Thoracic aorta (tissue), 2 donors: ENCODE results near the gene ASB12. TPM values are rescaled to one million over a fixed set of nuclear protein-coding genes. Genes with fewer than 3 reads are reported as not detected.

ENCODE experiments used
- ATAC-seq: fragments of 150-250 bp; one replicate; pipeline ENCODE4 v1.8.0; 2017; ENCODE audit warnings: low read depth; ENCODE audit not compliant: insufficient number of reproducible peaks, low FRiP score
- DNase-seq: peaks from one replicate; pipeline ENCODE4 v3.0.0-alpha.2; 2020; ENCODE audit warnings: low spot score
- H3K27ac ChIP-seq, 2 donors: fragments of 200-600 bp; sonication (generic); 1 replicate in 1 of 2; 2 replicates in 1 of 2; pipeline ENCODE4 v1.5.1; 2016; ENCODE audit warnings: mild to moderate bottlenecking in 2 of 2, moderate library complexity in 2 of 2
- H3K27me3 ChIP-seq: fragments of 200-600 bp; sonication (generic); replicated peaks from 2 replicates; pipeline ENCODE4 v1.6.0; 2016; ENCODE audit warnings: mild to moderate bottlenecking; ENCODE audit not compliant: insufficient read depth
- H3K36me3 ChIP-seq: fragments of 200-600 bp; sonication (generic); one replicate; pipeline ENCODE4 v1.5.1; 2016
- H3K4me1 ChIP-seq, 2 donors: fragments of 200-600 bp; sonication (generic); 1 replicate in 1 of 2; 2 replicates in 1 of 2; pipeline versions ENCODE4 v1.5.1 to v1.6.0; 2016; ENCODE audit warnings: low read depth in 2 of 2, mild to moderate bottlenecking in 1 of 2; ENCODE audit not compliant: control insufficient read depth in 1 of 2
- H3K4me3 ChIP-seq: fragments of 200-600 bp; sonication (generic); 2 replicates; pipeline ENCODE4 v1.5.1; 2016; ENCODE audit warnings: mild to moderate bottlenecking
- H3K9me3 ChIP-seq: fragments of 200-600 bp; sonication (generic); 2 replicates; pipeline ENCODE4 v1.5.1; 2016
- total RNA-seq, 2 donors: library from RNA; depleted of rRNA; stranded (reverse); fragments of >200 nt; gene quantifications; one replicate each; pipeline versions ENCODE4 v1.1.0 to v1.2.3, GENCODE V29; 2016
- TF ChIP-seq, protein P1 (sequence below): fragments of 200-600 bp; sonication (generic); IDR thresholded peaks from one replicate; pipeline ENCODE4 v1.5.1; 2019; ENCODE audit warnings: antibody characterized with exemption

The ASB12 gene
- total RNA-seq, 2 donors from 2014 or later: not detected

DNA sequence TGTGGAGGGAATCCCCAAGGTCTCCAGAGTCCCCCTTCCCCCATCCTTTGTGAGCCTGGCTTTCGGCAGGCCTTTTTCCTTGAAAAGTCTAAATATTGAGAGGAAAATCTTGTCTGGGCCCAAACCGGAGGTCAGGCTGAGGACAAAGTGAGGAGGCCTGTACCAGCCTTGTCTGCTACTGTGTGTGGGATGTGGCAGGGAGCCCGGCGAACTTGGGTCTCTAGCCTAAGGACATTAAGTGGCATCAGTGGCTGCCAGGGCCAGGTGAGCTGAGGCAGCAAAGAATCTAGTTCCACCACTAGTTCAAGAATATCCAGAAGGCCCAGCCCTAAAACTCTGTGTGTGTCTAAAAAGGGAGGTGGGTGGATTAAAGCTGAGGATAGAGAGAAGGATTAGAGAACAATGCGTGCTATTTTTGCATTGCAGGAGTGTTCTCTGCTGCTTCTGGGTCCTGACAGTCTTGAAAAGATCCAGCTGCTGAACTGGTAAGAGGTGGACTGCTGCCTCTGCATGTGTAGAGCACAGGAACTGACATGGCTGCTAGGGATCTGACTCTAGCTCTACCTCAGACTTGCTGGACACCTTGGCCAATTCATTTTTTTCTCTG lies 23.7 kb downstream of the ASB12 start:
- ATAC-seq (no peak), DNase-seq (no peak)
- peak overlapping the region; percentile 88 for H3K4me3 ChIP-seq
- peak overlapping the region; percentile 80 to 94 for H3K27ac ChIP-seq
- no peaks in the 10 kb centered on the region for H3K36me3 ChIP-seq
- TF ChIP-seq, protein P1, sequence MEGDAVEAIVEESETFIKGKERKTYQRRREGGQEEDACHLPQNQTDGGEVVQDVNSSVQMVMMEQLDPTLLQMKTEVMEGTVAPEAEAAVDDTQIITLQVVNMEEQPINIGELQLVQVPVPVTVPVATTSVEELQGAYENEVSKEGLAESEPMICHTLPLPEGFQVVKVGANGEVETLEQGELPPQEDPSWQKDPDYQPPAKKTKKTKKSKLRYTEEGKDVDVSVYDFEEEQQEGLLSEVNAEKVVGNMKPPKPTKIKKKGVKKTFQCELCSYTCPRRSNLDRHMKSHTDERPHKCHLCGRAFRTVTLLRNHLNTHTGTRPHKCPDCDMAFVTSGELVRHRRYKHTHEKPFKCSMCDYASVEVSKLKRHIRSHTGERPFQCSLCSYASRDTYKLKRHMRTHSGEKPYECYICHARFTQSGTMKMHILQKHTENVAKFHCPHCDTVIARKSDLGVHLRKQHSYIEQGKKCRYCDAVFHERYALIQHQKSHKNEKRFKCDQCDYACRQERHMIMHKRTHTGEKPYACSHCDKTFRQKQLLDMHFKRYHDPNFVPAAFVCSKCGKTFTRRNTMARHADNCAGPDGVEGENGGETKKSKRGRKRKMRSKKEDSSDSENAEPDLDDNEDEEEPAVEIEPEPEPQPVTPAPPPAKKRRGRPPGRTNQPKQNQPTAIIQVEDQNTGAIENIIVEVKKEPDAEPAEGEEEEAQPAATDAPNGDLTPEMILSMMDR: no peak
- H3K9me3 ChIP-seq: no peaks in the 10 kb centered on the region
- H3K27me3 ChIP-seq: no peaks in the 10 kb centered on the region
- H3K4me1 ChIP-seq: peaks cover 7 to 40% of the 10 kb centered on the region in 2 donors

DNA sequence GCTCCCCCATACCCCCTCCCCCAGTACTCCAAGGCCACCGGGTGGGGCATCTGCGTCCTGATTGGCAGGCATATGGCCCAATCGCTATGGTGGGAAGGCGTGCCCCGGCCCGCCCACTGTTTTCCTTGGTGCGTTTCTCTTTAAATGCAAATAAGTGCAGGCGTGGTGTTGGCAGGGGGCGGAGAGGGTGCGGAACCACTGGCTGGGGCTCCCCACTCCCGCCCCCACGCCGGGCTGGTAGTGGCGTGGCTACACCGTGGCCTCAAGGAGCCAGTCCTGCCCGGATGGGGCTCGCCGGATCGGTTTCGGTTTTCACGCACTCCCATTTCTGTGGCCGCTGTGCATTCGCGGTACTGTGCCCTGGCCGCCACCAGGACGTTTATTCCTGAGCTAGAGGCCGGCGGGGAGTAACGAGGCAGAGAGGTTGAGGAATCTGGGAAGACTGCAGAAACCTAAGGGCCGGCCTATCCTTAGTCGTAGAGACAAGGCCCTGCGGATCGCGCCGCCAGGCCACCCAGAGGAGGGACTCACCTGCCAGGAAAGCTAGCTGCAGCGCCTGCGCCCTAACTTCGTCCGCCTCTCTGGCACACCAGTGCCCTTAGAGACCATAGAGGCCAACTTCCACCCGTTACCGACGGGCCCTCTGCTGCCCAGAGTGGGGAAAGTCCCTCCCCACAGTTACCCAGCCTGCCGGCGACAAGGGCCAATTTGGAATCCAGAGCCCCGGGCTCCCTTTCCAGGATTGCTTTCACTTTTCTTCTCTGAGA lies 24.5 kb downstream of the ASB12 start:
- Histone ChIP-seq H3K36me3 (no peaks in the 10 kb centered on the region), H3K4me3 (peak overlapping the region; percentile 88), H3K27ac (peak overlapping the region; percentile 80 to 94), H3K9me3 (no peaks in the 10 kb centered on the region), H3K4me1 (peaks cover 7 to 46% of the 10 kb centered on the region in 2 donors), H3K27me3 (no peaks in the 10 kb centered on the region)
- DNase-seq: peak; percentile 72
- peak; percentile 92 for ATAC-seq
- TF ChIP-seq, protein P1: no peak

DNA sequence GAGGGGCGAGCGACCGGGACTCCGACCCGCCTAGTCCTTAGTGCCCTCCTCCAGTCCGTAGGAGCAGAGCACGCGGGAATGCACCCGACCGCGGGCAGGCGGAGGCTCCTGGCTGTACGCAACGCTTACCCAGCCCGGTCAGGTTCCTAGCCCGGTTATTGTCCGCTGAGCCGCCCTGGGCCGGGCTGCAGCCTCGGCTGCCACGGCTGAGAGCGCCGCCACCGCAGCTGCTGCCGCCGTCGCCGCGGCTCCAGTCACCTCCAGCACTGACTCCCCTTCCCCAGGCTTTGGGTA lies 25.0 kb downstream of the ASB12 start, which contains the start of gene AMER1:
Gene AMER1 (minus strand): TSS at position 268 of the 294 bp plus-strand sequence. CDS start 12,422 bp downstream, outside the sequence.
- ATAC-seq (peak; percentile 25), DNase-seq (no peak)
- Histone ChIP-seq H3K4me3 (peak within 1 kb of the TSS; percentile 88), H3K36me3 (no peaks in the 10 kb centered on the region), H3K27me3 (no peaks in the 10 kb centered on the region), H3K4me1 (peaks cover 7 to 46% of the 10 kb centered on the region in 2 donors), H3K27ac (peak within 1 kb of the TSS; percentile 80 to 94), H3K9me3 (no peaks in the 10 kb centered on the region)
- TF ChIP-seq, protein P1: no peak

GRCh38 chrX:64204701-64205440 lies 25.5 kb downstream of the ASB12 start:
- Histone ChIP-seq H3K36me3 (no peaks in the 10 kb centered on the region), H3K9me3 (no peaks in the 10 kb centered on the region), H3K4me3 (peak overlapping the region; percentile 88), H3K4me1 (peaks cover 7 to 46% of the 10 kb centered on the region in 2 donors), H3K27me3 (no peaks in the 10 kb centered on the region), H3K27ac (peak overlapping the region; percentile 80 to 94)
- TF ChIP-seq, protein P1: no peak
- DNase-seq (no peak), ATAC-seq (no peak)

- peak overlapping the region; percentile 88 for H3K4me3 ChIP-seq
- TF ChIP-seq, protein P1: no peak
- DNase-seq (no peak), ATAC-seq (no peak)
- H3K36me3 ChIP-seq: no peaks in the 10 kb centered on the region
- H3K27ac ChIP-seq: peak overlapping the region; percentile 74 to 94
- H3K4me1 ChIP-seq: peaks cover 7 to 46% of the 10 kb centered on the region in 2 donors
- H3K9me3 ChIP-seq: no peaks in the 10 kb centered on the region
- H3K27me3 ChIP-seq: no peaks in the 10 kb centered on the region
These were observed 26.2 kb downstream of the ASB12 start for GRCh38 chrX:64204252-64204651.
